MM.1S (cell line): ENCODE results near the gene HSD11B2.

ENCODE experiments used
- DNase-seq: peaks from one replicate; pipeline ENCODE4 v3.0.0-alpha.2; 2015
- H2AFZ ChIP-seq: fragments of 300-600 bp; sonication (generic); 2 replicates; pipeline ENCODE4 v1.6.0; 2016; ENCODE audit warnings: antibody characterized with exemption, low read length
- H3F3A ChIP-seq: fragments of 300-600 bp; sonication (generic); 2 replicates; pipeline ENCODE4 v1.6.1; 2016; ENCODE audit warnings: mild to moderate bottlenecking, antibody characterized with exemption, low read length, moderate library complexity, mixed read lengths; ENCODE audit not compliant: insufficient read depth
- H3K27ac ChIP-seq: fragments of 300-600 bp; sonication (generic); 2 replicates; pipeline ENCODE4 v1.5.1; 2016; ENCODE audit warnings: mild to moderate bottlenecking, low read length
- H3K27me3 ChIP-seq: fragments of 300-600 bp; sonication (generic); replicated peaks from 2 replicates; pipeline ENCODE4 v1.6.0; 2016; ENCODE audit warnings: low read length; ENCODE audit not compliant: insufficient read depth
- H3K36me3 ChIP-seq: fragments of 300-600 bp; sonication (generic); replicated peaks from 2 replicates; pipeline ENCODE4 v1.6.1; 2016; ENCODE audit warnings: mild to moderate bottlenecking, low read length, mixed read lengths; ENCODE audit not compliant: insufficient read depth
- H3K4me1 ChIP-seq: fragments of 300-600 bp; sonication (generic); 2 replicates; pipeline ENCODE4 v1.6.1; 2016; ENCODE audit warnings: low read length, mixed read lengths
- H3K4me2 ChIP-seq: fragments of 300-600 bp; sonication (generic); 2 replicates; pipeline ENCODE4 v1.6.0; 2016; ENCODE audit warnings: low read depth, low read length
- H3K4me3 ChIP-seq: fragments of 300-600 bp; sonication (generic); 2 replicates; pipeline ENCODE4 v1.5.1; 2016; ENCODE audit warnings: low read length, mixed read lengths
- H3K79me2 ChIP-seq: fragments of 300-600 bp; sonication (generic); 2 replicates; pipeline ENCODE4 v1.6.1; 2016; ENCODE audit warnings: mixed run types, low read length, mixed read lengths
- H3K9ac ChIP-seq: fragments of 300-600 bp; sonication (generic); 2 replicates; pipeline ENCODE4 v1.6.1; 2016; ENCODE audit warnings: low read length, mixed read lengths
- H3K9me2 ChIP-seq: fragments of 300-600 bp; sonication (generic); replicated peaks from 2 replicates; pipeline ENCODE4 v1.6.1; 2016; ENCODE audit warnings: mild to moderate bottlenecking, low read length, mixed read lengths; ENCODE audit not compliant: insufficient read depth
- H3K9me3 ChIP-seq: fragments of 300-600 bp; sonication (generic); replicated peaks from 2 replicates; pipeline ENCODE4 v1.6.1; 2016; ENCODE audit warnings: mild to moderate bottlenecking, low read length, mixed read lengths; ENCODE audit not compliant: insufficient read depth
- H4K20me1 ChIP-seq: fragments of 300-600 bp; sonication (generic); 2 replicates; pipeline ENCODE4 v1.6.1; 2016; ENCODE audit warnings: mild to moderate bottlenecking, low read length, moderate library complexity, mixed read lengths; ENCODE audit not compliant: insufficient read depth
- CTCF ChIP-seq: fragments of 300-600 bp; sonication (generic); IDR thresholded peaks from 2 replicates; pipeline ENCODE4 v1.5.1; 2016; ENCODE audit warnings: antibody characterized with exemption, low read length, mixed read lengths
- EZH2 ChIP-seq: fragments of 300-600 bp; sonication (generic); optimal IDR thresholded peaks from 2 replicates; pipeline ENCODE3; 2017; ENCODE audit warnings: low read depth, mild to moderate bottlenecking, antibody characterized with exemption, low read length, mixed read lengths
- EZH2phosphoT487 ChIP-seq: fragments of 300-600 bp; sonication (generic); IDR thresholded peaks from 2 replicates; pipeline ENCODE4 v1.6.1; 2018; ENCODE audit warnings: antibody characterized with exemption, low read length

The HSD11B2 gene

GRCh38 chr16:67425580-67425979 lies 5.3 kb upstream of the HSD11B2 start:
- Histone ChIP-seq H3K4me1 (no peaks in the 10 kb centered on the region), H3K9me2 (no peaks in the 10 kb centered on the region), H3K27ac (no peak overlapping the region), H3K4me2 (no peak overlapping the region), H3K36me3 (no peaks in the 10 kb centered on the region), H3K9ac (no peak overlapping the region), H3K27me3 (peaks cover 62% of the 10 kb centered on the region), H4K20me1 (no peaks in the 10 kb centered on the region), H3K4me3 (no peak overlapping the region), H2AFZ (no peak overlapping the region), H3F3A (no peaks in the 10 kb centered on the region), H3K9me3 (no peaks in the 10 kb centered on the region), H3K79me2 (no peaks in the 10 kb centered on the region)
- DNase-seq: no peak
- TF ChIP-seq EZH2 (no peak), CTCF (no peak), EZH2phosphoT487 (no peak)

- Histone ChIP-seq H3K27ac (no peak overlapping the region), H3K4me3 (no peak overlapping the region), H3K79me2 (no peaks in the 10 kb centered on the region), H2AFZ (no peak overlapping the region), H3F3A (no peaks in the 10 kb centered on the region), H3K9me2 (no peaks in the 10 kb centered on the region), H4K20me1 (no peaks in the 10 kb centered on the region), H3K27me3 (peaks cover 63% of the 10 kb centered on the region), H3K9ac (no peak overlapping the region), H3K36me3 (no peaks in the 10 kb centered on the region), H3K4me1 (no peaks in the 10 kb centered on the region), H3K4me2 (no peak overlapping the region), H3K9me3 (no peaks in the 10 kb centered on the region)
- TF ChIP-seq EZH2phosphoT487: no peak
- no peak for TF ChIP-seq CTCF
- TF ChIP-seq EZH2: no peak
- DNase-seq: no peak
Observed at GRCh38 chr16:67426022-67426421, 4.9 kb upstream of the HSD11B2 start.

- Histone ChIP-seq H2AFZ (no peak overlapping the region), H3K9me3 (no peaks in the 10 kb centered on the region), H3K9ac (no peak overlapping the region), H3K9me2 (no peaks in the 10 kb centered on the region), H3K79me2 (no peaks in the 10 kb centered on the region), H3F3A (no peaks in the 10 kb centered on the region), H3K4me2 (no peak overlapping the region), H4K20me1 (no peaks in the 10 kb centered on the region), H3K27me3 (peaks cover 63% of the 10 kb centered on the region), H3K36me3 (no peaks in the 10 kb centered on the region), H3K4me1 (no peaks in the 10 kb centered on the region), H3K4me3 (no peak overlapping the region), H3K27ac (no peak overlapping the region)
- no peak for DNase-seq
- TF ChIP-seq EZH2: no peak
- no peak for TF ChIP-seq EZH2phosphoT487
- TF ChIP-seq CTCF: no peak
Observed at GRCh38 chr16:67426950-67427349, 4.0 kb upstream of the HSD11B2 start.
